GM12878 (cell line): ENCODE results near the gene COPZ1.

Experiments
- CREB1 ChIP-seq: IDR thresholded peaks from 2 replicates; pipeline ENCODE4 v1.6.1; 2012; ENCODE audit warnings: low read depth, mild to moderate bottlenecking, inconsistent platforms
- EP300 ChIP-seq, 2 experiments: fragments of 150-350 bp in 1 of 2; IDR thresholded peaks; 2 replicates each; pipeline ENCODE4 v1.6.1; 2011 to 2012; ENCODE audit warnings: low read depth in 2 of 2, low read length in 2 of 2, borderline replicate concordance in 1 of 2, improper control_type of control experiment in 1 of 2, inconsistent platforms in 1 of 2; ENCODE audit not compliant: control insufficient read depth in 1 of 2
- FOXK2 ChIP-seq: fragments of 450-650 bp; IDR thresholded peaks from 2 replicates; pipeline ENCODE4 v1.6.1; 2017; ENCODE audit warnings: mild to moderate bottlenecking, moderate library complexity
- JUNB ChIP-seq: IDR thresholded peaks from 2 replicates; pipeline ENCODE4 v1.6.1; 2016; ENCODE audit warnings: antibody characterized with exemption, mild to moderate bottlenecking
- POLR2A ChIP-seq: IDR thresholded peaks from 2 replicates; pipeline ENCODE4 v1.6.1; 2011; ENCODE audit warnings: low read depth, mild to moderate bottlenecking, low read length
- SMC3 ChIP-seq: IDR thresholded peaks from 2 replicates; pipeline ENCODE4 v1.6.1; 2011; ENCODE audit warnings: low read length, improper control_type of control experiment, borderline replicate concordance
- TF ChIP-seq, protein P1 (sequence below): IDR thresholded peaks from 2 replicates; pipeline ENCODE4 v1.6.1; 2011; ENCODE audit warnings: mild to moderate bottlenecking, low read depth, low read length, moderate library complexity; ENCODE audit not compliant: insufficient replicate concordance
- TF ChIP-seq, protein P2 (sequence below), 3 experiments: IDR thresholded peaks in 2 of 3; conservative IDR thresholded peaks in 1 of 3; 2 replicates each; pipeline ENCODE4 v1.5.1; 2011; ENCODE audit warnings: low read depth in 3 of 3, low read length in 3 of 3, mild to moderate bottlenecking in 3 of 3, control low read depth in 2 of 3, moderate library complexity in 2 of 3, inconsistent platforms in 1 of 3, mixed read lengths in 1 of 3; ENCODE audit not compliant: control insufficient read depth in 2 of 3, insufficient read depth in 1 of 3; ENCODE audit errors: extremely low read depth in 1 of 3
- TF ChIP-seq, protein P3 (sequence below): IDR thresholded peaks from 2 replicates; pipeline ENCODE4 v1.6.1; 2012; ENCODE audit warnings: low read depth, low read length, improper control_type of control experiment

DNA sequence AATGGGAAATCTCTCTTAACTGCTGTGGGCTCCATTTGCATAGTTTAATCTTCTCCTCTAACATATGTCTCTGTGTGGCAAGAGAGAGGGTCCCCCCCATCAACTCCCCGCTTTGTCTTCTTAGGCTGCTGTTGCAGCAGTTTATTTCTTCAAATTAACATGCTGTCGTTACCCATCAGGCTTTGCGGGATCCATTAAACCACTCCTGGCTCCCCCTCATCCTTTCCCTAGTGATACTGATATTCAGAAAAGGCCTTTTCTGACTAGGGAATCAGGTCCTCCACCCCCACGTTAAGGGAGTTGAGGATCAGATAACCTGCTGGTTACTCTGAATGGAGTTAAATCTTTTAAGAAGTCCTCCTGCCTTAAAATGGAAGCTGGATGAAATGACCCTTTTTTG lies 24.1 kb downstream of the COPZ1 start:
- TF ChIP-seq FOXK2: no peak
- TF ChIP-seq POLR2A: no peak
- TF ChIP-seq, protein P1, sequence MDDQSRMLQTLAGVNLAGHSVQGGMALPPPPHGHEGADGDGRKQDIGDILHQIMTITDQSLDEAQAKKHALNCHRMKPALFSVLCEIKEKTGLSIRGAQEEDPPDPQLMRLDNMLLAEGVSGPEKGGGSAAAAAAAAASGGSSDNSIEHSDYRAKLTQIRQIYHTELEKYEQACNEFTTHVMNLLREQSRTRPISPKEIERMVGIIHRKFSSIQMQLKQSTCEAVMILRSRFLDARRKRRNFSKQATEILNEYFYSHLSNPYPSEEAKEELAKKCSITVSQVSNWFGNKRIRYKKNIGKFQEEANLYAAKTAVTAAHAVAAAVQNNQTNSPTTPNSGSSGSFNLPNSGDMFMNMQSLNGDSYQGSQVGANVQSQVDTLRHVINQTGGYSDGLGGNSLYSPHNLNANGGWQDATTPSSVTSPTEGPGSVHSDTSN: no peak
- no peak for TF ChIP-seq CREB1
- TF ChIP-seq, protein P2, sequence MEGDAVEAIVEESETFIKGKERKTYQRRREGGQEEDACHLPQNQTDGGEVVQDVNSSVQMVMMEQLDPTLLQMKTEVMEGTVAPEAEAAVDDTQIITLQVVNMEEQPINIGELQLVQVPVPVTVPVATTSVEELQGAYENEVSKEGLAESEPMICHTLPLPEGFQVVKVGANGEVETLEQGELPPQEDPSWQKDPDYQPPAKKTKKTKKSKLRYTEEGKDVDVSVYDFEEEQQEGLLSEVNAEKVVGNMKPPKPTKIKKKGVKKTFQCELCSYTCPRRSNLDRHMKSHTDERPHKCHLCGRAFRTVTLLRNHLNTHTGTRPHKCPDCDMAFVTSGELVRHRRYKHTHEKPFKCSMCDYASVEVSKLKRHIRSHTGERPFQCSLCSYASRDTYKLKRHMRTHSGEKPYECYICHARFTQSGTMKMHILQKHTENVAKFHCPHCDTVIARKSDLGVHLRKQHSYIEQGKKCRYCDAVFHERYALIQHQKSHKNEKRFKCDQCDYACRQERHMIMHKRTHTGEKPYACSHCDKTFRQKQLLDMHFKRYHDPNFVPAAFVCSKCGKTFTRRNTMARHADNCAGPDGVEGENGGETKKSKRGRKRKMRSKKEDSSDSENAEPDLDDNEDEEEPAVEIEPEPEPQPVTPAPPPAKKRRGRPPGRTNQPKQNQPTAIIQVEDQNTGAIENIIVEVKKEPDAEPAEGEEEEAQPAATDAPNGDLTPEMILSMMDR (IDR thresholded peaks at IDR 0.05 in 2 of 3, conservative IDR thresholded peaks at IDR 0.05 in 1 of 3; ENCODE audit: control insufficient read depth in 2 of 3, extremely low read depth in 1 of 3, insufficient read depth in 1 of 3, low read depth in 3 of 3, low read length in 3 of 3): no peak
- no peak for TF ChIP-seq JUNB
- no peak for TF ChIP-seq SMC3
- TF ChIP-seq EP300 (IDR thresholded peaks at IDR 0.05; ENCODE audit: borderline replicate concordance in 1 of 2, control insufficient read depth in 1 of 2, low read depth in 2 of 2, low read length in 2 of 2): no peak
- TF ChIP-seq, protein P3, sequence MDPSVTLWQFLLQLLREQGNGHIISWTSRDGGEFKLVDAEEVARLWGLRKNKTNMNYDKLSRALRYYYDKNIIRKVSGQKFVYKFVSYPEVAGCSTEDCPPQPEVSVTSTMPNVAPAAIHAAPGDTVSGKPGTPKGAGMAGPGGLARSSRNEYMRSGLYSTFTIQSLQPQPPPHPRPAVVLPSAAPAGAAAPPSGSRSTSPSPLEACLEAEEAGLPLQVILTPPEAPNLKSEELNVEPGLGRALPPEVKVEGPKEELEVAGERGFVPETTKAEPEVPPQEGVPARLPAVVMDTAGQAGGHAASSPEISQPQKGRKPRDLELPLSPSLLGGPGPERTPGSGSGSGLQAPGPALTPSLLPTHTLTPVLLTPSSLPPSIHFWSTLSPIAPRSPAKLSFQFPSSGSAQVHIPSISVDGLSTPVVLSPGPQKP: no peak
